GM23248 (cell line): ENCODE data around the gene DLG2.

ENCODE experiments used
- EZH2 ChIP-seq: fragments of 200-600 bp; sonication (generic); IDR thresholded peaks from 2 replicates; pipeline ENCODE4 v1.6.1; 2018; ENCODE audit warnings: antibody characterized with exemption, mild to moderate bottlenecking; ENCODE audit not compliant: insufficient read depth, poor library complexity, severe bottlenecking
- EZH2phosphoT487 ChIP-seq: fragments of 200-600 bp; sonication (generic); IDR thresholded peaks from 2 replicates; pipeline ENCODE4 v1.6.1; 2018; ENCODE audit warnings: antibody characterized with exemption, moderate library complexity, mild to moderate bottlenecking, low read depth; ENCODE audit not compliant: insufficient read depth

DNA sequence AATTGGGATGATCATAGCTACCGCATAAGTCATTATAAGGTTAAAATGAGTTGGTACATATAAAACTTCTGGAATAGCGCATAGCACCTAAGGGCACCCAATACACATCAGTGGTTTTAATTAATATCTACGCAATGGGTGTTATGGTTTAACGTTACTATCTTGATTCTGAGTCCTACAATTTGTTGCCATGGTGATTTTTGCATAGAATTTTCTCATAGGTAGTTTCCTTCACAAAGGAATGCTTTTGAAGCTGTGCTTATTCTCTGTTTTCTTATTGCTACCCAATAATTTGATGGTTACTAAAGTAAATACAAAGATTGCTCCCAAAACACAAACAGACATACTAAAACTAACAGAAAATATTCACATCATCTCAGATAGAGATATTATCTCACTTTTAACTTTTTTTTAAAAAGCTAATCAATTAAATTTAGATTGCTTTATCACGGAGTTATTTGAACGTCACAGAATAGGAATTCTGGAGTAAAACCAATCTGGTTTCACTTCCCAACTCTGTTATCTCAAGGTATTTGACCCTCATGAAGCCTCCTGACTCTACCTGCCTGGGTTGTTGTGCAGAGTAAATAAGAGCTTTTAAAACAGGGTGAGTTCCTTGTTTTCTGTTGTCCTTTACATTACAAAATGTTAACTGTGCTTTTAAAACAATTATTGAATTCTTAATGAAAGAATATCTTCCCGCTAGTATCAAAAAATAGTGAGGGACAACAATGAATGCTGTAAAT, 1705.5 kb downstream of the DLG2 start:
- TF ChIP-seq EZH2 (no peak), EZH2phosphoT487 (no peak)
